WTC11 (cell line): Measurements from ENCODE around the gene PHACTR2.

Experiments used
- NR3C1 ChIP-seq: sonication (generic); formaldehyde crosslinking; conservative IDR thresholded peaks from 2 replicates; pipeline ENCODE4 v1.8.1; 2023; ENCODE audit warnings: low read depth, mild to moderate bottlenecking, missing genetic modification reagents
- SMAD3 ChIP-seq: sonication (generic); formaldehyde crosslinking; IDR thresholded peaks from 2 replicates; pipeline ENCODE4 v1.8.0; 2022; ENCODE audit warnings: missing genetic modification reagents, mild to moderate bottlenecking, borderline replicate concordance
- TF ChIP-seq, protein P1 (sequence below): fragments of 200-600 bp; IDR thresholded peaks from 2 replicates; pipeline ENCODE4 v1.8.0; 2022; ENCODE audit warnings: antibody characterized with exemption
- TF ChIP-seq, protein P2 (sequence below): sonication (generic); formaldehyde crosslinking; IDR thresholded peaks from 2 replicates; pipeline ENCODE4 v1.8.1; 2023; ENCODE audit warnings: mild to moderate bottlenecking, missing genetic modification reagents
- TF ChIP-seq, protein P3 (sequence below): fragments of 250-450 bp; sonication (Bioruptor Pico); IDR thresholded peaks from 2 replicates; pipeline ENCODE4 v2.1.2; 2022; ENCODE audit warnings: mild to moderate bottlenecking, moderate library complexity

DNA sequence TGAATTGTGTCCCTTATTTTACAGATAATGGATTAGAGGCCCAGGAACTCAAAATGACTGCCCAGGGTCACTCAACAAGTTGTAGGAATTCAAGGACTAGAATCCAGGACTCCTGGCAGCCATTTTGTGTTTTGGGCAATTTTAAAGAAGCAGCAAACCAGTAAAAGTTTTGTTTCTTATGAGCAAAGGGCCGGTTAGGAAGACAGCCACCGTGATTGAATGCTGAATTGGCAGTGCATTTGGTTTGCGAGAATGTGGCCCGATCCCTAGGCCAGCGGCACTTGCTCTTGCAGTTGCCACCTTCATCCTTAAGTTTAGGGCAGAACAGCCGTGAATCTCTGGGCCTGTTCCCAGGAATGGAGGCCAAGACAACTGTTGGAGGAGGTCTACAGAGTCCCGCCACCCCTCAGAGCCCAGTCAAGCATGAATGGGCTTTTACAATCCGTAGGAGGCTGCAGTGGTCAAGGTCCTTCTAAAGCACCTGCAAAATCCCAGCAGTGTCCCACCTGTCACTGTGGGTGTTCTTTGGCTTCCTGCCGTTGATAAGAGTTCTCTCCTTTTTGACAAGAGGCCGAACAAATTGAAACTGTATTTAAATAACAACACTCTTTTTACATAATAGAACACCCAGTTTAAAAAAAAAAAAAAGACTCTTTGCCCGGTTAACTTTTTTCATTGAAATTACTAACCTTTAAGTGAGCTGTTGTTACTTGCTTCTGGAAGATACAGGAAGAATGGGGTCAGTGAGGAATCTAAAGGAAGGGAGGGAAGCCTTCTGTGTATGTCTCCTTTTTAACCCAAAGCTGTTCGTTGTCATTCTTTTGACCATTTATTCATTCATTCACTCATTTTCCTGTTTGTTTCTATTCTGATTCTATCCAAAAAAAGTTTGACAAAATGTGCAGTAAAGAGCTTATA lies 68.7 kb downstream of the PHACTR2 start:
- TF ChIP-seq, protein P1, sequence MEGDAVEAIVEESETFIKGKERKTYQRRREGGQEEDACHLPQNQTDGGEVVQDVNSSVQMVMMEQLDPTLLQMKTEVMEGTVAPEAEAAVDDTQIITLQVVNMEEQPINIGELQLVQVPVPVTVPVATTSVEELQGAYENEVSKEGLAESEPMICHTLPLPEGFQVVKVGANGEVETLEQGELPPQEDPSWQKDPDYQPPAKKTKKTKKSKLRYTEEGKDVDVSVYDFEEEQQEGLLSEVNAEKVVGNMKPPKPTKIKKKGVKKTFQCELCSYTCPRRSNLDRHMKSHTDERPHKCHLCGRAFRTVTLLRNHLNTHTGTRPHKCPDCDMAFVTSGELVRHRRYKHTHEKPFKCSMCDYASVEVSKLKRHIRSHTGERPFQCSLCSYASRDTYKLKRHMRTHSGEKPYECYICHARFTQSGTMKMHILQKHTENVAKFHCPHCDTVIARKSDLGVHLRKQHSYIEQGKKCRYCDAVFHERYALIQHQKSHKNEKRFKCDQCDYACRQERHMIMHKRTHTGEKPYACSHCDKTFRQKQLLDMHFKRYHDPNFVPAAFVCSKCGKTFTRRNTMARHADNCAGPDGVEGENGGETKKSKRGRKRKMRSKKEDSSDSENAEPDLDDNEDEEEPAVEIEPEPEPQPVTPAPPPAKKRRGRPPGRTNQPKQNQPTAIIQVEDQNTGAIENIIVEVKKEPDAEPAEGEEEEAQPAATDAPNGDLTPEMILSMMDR = no peak
- TF ChIP-seq SMAD3 (CRISPR knock-in tag) (no peak), NR3C1 (no peak)
- TF ChIP-seq, protein P2, sequence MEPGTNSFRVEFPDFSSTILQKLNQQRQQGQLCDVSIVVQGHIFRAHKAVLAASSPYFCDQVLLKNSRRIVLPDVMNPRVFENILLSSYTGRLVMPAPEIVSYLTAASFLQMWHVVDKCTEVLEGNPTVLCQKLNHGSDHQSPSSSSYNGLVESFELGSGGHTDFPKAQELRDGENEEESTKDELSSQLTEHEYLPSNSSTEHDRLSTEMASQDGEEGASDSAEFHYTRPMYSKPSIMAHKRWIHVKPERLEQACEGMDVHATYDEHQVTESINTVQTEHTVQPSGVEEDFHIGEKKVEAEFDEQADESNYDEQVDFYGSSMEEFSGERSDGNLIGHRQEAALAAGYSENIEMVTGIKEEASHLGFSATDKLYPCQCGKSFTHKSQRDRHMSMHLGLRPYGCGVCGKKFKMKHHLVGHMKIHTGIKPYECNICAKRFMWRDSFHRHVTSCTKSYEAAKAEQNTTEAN (CRISPR knock-in tag) = 0 out of 2 replicates have a peak, but pooled peaks have one; percentile 77
- TF ChIP-seq, protein P3, sequence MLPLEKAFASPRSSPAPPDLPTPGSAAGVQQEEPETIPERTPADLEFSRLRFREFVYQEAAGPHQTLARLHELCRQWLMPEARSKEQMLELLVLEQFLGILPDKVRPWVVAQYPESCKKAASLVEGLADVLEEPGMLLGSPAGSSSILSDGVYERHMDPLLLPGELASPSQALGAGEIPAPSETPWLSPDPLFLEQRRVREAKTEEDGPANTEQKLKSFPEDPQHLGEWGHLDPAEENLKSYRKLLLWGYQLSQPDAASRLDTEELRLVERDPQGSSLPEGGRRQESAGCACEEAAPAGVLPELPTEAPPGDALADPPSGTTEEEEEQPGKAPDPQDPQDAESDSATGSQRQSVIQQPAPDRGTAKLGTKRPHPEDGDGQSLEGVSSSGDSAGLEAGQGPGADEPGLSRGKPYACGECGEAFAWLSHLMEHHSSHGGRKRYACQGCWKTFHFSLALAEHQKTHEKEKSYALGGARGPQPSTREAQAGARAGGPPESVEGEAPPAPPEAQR (CRISPR knock-in tag) = peak; percentile 88
